SK-N-SH (cell line): Measurements from ENCODE around the gene SPTBN2. TPM values are rescaled to one million over a fixed set of nuclear protein-coding genes. Genes with fewer than 3 reads are reported as not detected.

ENCODE experiments used
- CTCF ChIA-PET: fragments of 300-600, 350-600 bp; formaldehyde crosslinking; extraction: SDS; loops from one replicate; lab custom pipeline; 2021; lab: Yijun Ruan, JAX
- POLR2A ChIA-PET: fragments of 350-600 bp; sonication (Branson Sonifier 250); formaldehyde crosslinking; extraction: SDS; loops from one replicate; lab custom pipeline; 2020; ENCODE audit warnings: antibody characterized with exemption, inconsistent platforms; lab: Yijun Ruan, JAX
- DNase-seq: peaks from one replicate; pipeline ENCODE4 v3.0.0; 2012
- H2AFZ ChIP-seq: fragments of 200-600 bp; sonication (generic); 2 replicates; pipeline ENCODE4 v1.8.1; 2016; ENCODE audit warnings: antibody characterized with exemption, mild to moderate bottlenecking, low read depth
- H3F3A ChIP-seq: fragments of 200-600 bp; sonication (generic); replicated peaks from 2 replicates; pipeline ENCODE3; 2016; ENCODE audit warnings: antibody characterized with exemption, mild to moderate bottlenecking; ENCODE audit not compliant: insufficient read depth
- H3K27ac ChIP-seq, 2 experiments: fragments of 200-500 bp in 1 of 2; fragments of 200-600 bp in 1 of 2; sonication (Bioruptor generic) in 1 of 2; sonication (generic), shearing (Covaris generic) in 1 of 2; 2 replicates each; pipeline versions ENCODE4 v1.5.1 to v1.6.1; 2014 to 2016; ENCODE audit warnings: low read depth in 2 of 2, inconsistent platforms in 1 of 2, low read length in 1 of 2, mild to moderate bottlenecking in 1 of 2, mixed read lengths in 1 of 2
- H3K27me3 ChIP-seq: fragments of 200-600 bp; sonication (generic), shearing (Covaris generic); 2 replicates; pipeline ENCODE4 v1.6.1; 2016; ENCODE audit warnings: mixed run types; ENCODE audit not compliant: insufficient read depth
- H3K36me3 ChIP-seq, 2 experiments: fragments of 200-500 bp in 1 of 2; fragments of 200-600 bp in 1 of 2; sonication (Bioruptor generic) in 1 of 2; sonication (generic) in 1 of 2; replicated peaks in 1 of 2; 2 replicates each; pipeline versions ENCODE3 to v1.5.1; 2014 to 2016; ENCODE audit warnings: low read length in 1 of 2, mild to moderate bottlenecking in 1 of 2; ENCODE audit not compliant: insufficient read depth in 2 of 2, control insufficient read depth in 1 of 2
- H3K4me1 ChIP-seq, 2 experiments: fragments of 200-500 bp in 1 of 2; fragments of 200-600 bp in 1 of 2; sonication (Bioruptor generic) in 1 of 2; sonication (generic), shearing (Covaris generic) in 1 of 2; 2 replicates each; pipeline versions ENCODE4 v1.5.1 to v1.6.1; 2014 to 2016; ENCODE audit warnings: low read depth in 1 of 2, low read length in 1 of 2, mixed run types in 1 of 2; ENCODE audit not compliant: insufficient read depth in 2 of 2, control insufficient read depth in 1 of 2
- H3K4me2 ChIP-seq: fragments of 200-600 bp; sonication (generic), shearing (Covaris generic); 2 replicates; pipeline ENCODE4 v1.6.1; 2017; ENCODE audit warnings: mixed run types
- H3K4me3 ChIP-seq, 2 experiments: fragments of 200-500 bp in 1 of 2; fragments of 200-600 bp in 1 of 2; sonication (Bioruptor generic) in 1 of 2; sonication (generic), shearing (Covaris generic) in 1 of 2; 2 replicates each; pipeline versions ENCODE4 v1.5.1 to v1.8.1; 2014 to 2016; ENCODE audit warnings: low read depth in 2 of 2, inconsistent platforms in 1 of 2, low read length in 1 of 2, mild to moderate bottlenecking in 1 of 2, mixed read lengths in 1 of 2, moderate library complexity in 1 of 2
- H3K79me2 ChIP-seq: fragments of 200-600 bp; sonication (generic); 2 replicates; pipeline ENCODE4 v1.8.1; 2017; ENCODE audit warnings: mild to moderate bottlenecking; ENCODE audit not compliant: insufficient read depth
- H3K9ac ChIP-seq: fragments of 200-600 bp; sonication (generic); 2 replicates; pipeline ENCODE4 v1.6.1; 2017; ENCODE audit warnings: mixed run types
- H3K9me2 ChIP-seq: fragments of 200-600 bp; sonication (generic); 2 replicates; pipeline ENCODE4 v1.6.1; 2017; ENCODE audit warnings: mixed run types
- H3K9me3 ChIP-seq: fragments of 200-600 bp; sonication (generic); 2 replicates; pipeline ENCODE4 v1.6.1; 2017; ENCODE audit warnings: mixed run types, mild to moderate bottlenecking, moderate library complexity
- H4K20me1 ChIP-seq: fragments of 200-600 bp; sonication (generic); 2 replicates; pipeline ENCODE4 v1.6.1; 2017; ENCODE audit warnings: mild to moderate bottlenecking, mixed run types; ENCODE audit not compliant: insufficient read depth
- FOXJ3 ChIP-seq: sonication (generic); formaldehyde crosslinking; IDR thresholded peaks from 2 replicates; pipeline ENCODE4 v1.5.1; 2020; ENCODE audit warnings: mild to moderate bottlenecking, missing genetic modification reagents
- GABPA ChIP-seq: IDR thresholded peaks from 2 replicates; pipeline ENCODE4 v1.4.0; 2012; ENCODE audit warnings: low read depth, mild to moderate bottlenecking
- IRF3 ChIP-seq: fragments of 150-350 bp; IDR thresholded peaks from 2 replicates; pipeline ENCODE4 v1.6.1; 2016; ENCODE audit warnings: mild to moderate bottlenecking, low read depth, low read length
- RAD21 ChIP-seq: IDR thresholded peaks from 2 replicates; pipeline ENCODE4 v1.6.1; 2012; ENCODE audit warnings: mild to moderate bottlenecking, low read length
- RFX5 ChIP-seq: IDR thresholded peaks from 2 replicates; pipeline ENCODE4 v1.6.1; 2012; ENCODE audit warnings: mild to moderate bottlenecking, improper control_type of control experiment, low read length
- SMC3 ChIP-seq: IDR thresholded peaks from 2 replicates; pipeline ENCODE4 v1.6.1; 2012; ENCODE audit warnings: low read depth, low read length, improper control_type of control experiment
- TAF1 ChIP-seq: IDR thresholded peaks from 2 replicates; pipeline ENCODE4 v1.6.1; 2012; ENCODE audit warnings: low read depth, mild to moderate bottlenecking, low read length, moderate library complexity, borderline replicate concordance
- TCF12 ChIP-seq: IDR thresholded peaks from 2 replicates; pipeline ENCODE4 v1.4.0; 2012
- USF2 ChIP-seq: fragments of 150-350 bp; IDR thresholded peaks from 2 replicates; pipeline ENCODE4 v1.6.1; 2017; ENCODE audit warnings: antibody characterized with exemption, low read length, low read depth, borderline replicate concordance
- ZBTB33 ChIP-seq: IDR thresholded peaks from 2 replicates; pipeline ENCODE4 v1.4.0; 2012; ENCODE audit warnings: low read depth, borderline replicate concordance
- WGBS: methylation state at CpG from one replicate; pipeline ENCODE4 v1.1.6; 2017; ENCODE audit warnings: low lambda C conversion rate; 5-methylcytosine and 5-hydroxymethylcytosine counted together
- polyA plus RNA-seq, 3 experiments: library from polyadenylated mRNA; depleted of rRNA; stranded (reverse); fragments of >200 nt; gene quantifications; 2 replicates each; pipeline ENCODE4 v1.2.3, GENCODE V29; 2012

Gene SPTBN2
- polyA plus RNA-seq, 1 of the 3 experiments (the other 2 are of a cell fraction): 19.7 TPM

- H3F3A ChIP-seq: peaks cover 29% of the 10 kb centered on the region
Observed at GRCh38 chr11:66670816-66671215, 58.2 kb downstream of the SPTBN2 start.

DNA sequence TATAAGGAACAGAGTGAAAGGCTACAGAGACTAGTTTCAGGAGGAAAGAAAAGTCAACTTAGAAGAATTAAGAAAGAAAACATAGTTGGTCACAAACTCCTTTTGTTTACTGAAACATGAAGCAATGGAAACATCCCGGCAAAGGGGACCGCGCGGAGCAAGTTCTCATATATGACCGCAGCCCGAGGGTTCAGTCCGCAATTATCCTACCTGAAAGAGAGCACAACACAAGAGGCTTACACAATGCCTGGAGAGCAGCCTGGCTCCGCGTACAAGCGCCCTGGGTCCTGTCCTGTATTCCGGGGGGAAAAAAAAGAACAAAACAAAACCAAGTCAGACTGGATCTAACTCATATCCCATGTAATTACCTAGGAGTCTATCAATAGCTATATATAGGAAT, 63.6 kb downstream of the SPTBN2 start:
- ChIA-PET POLR2A (no interaction called here), CTCF (interaction anchor here (1.4 kb wide), 1 partner anchor 13 kb away, joined by 8 read pairs; no protein-coding TSS in a partner anchor)

More at GRCh38 chr11:66670816-66671215, 58.2 kb downstream of the SPTBN2 start:
- H3K27ac ChIP-seq: no peak overlapping the region
- ChIA-PET CTCF (interaction anchor here (2.2 kb wide), 1 partner anchor 163 kb away, joined by 6 read pairs; no protein-coding TSS in a partner anchor), POLR2A (no interaction called here)
- DNase-seq: no peak
- 93% methylated on average over 4 of the region's 5 CpGs for WGBS
- no peaks in the 10 kb centered on the region for H3K9me2 ChIP-seq
- H3K4me2 ChIP-seq: no peak overlapping the region
- TF ChIP-seq ZBTB33 (no peak), RAD21 (no peak), FOXJ3 (CRISPR knock-in tag) (no peak), GABPA (no peak), TAF1 (no peak), TCF12 (no peak), USF2 (no peak), RFX5 (no peak)
- peaks cover 8% of the 10 kb centered on the region in 2 experiments; a peak in 3 of 4 replicates for H3K4me1 ChIP-seq
- H2AFZ ChIP-seq: no peak overlapping the region
- H3K4me3 ChIP-seq: no peak overlapping the region
- H3K27me3 ChIP-seq: no peaks in the 10 kb centered on the region
- H3K9me3 ChIP-seq: no peaks in the 10 kb centered on the region
- peaks cover 93% of the 10 kb centered on the region for H3K79me2 ChIP-seq
- H3K36me3 ChIP-seq: peaks cover 44 to 60% of the 10 kb centered on the region in 2 experiments
- peaks cover 44% of the 10 kb centered on the region for H4K20me1 ChIP-seq
- no peak overlapping the region for H3K9ac ChIP-seq

More for the DNA sequence above, 63.6 kb downstream of the SPTBN2 start:
- TF ChIP-seq IRF3 (no peak), SMC3 (no peak)
- Histone ChIP-seq H3K36me3 (peaks cover 52 to 66% of the 10 kb centered on the region in 2 experiments), H3K4me3 (no peak overlapping the region), H3K9ac (no peak overlapping the region), H3K9me3 (no peaks in the 10 kb centered on the region), H3K79me2 (peaks cover 93% of the 10 kb centered on the region), H4K20me1 (peaks cover 64% of the 10 kb centered on the region), H2AFZ (no peak overlapping the region), H3K27me3 (no peaks in the 10 kb centered on the region), H3K4me1 (no peaks in the 10 kb centered on the region), H3K4me2 (no peak overlapping the region), H3K27ac (no peak overlapping the region), H3K9me2 (no peaks in the 10 kb centered on the region), H3F3A (peaks cover 30% of the 10 kb centered on the region)
- DNase-seq: no peak
- 95% methylated on average over 11 of the region's 11 CpGs for WGBS
